Small intestine (tissue), 7 donors: ENCODE measurements around the gene WDR38. TPM values are rescaled to one million over a fixed set of nuclear protein-coding genes. Genes with fewer than 3 reads are reported as not detected.
"Not testable (repeated sequence)": the region's sequence is repeated elsewhere in the genome, so short reads cannot be mapped to it uniquely, and the experiment has no call there.

Source experiments
- DNase-seq, 2 donors: peaks; one replicate each; pipeline versions ENCODE4 v3.0.0 to v3.0.0-alpha.2; 2013
- FAIRE-seq: peaks from 2 replicates; lab custom pipeline; 2012; peaks lifted over from hg19 to GRCh38; lab: Jason Lieb, UNC
- H3K27ac ChIP-seq, 3 donors: one replicate each; pipeline ENCODE4 v1.5.1; 2013; ENCODE audit warnings: low read length in 2 of 3, mild to moderate bottlenecking in 2 of 3, control low read depth in 1 of 3, inconsistent platforms in 1 of 3, low read depth in 1 of 3, moderate library complexity in 1 of 3
- H3K27me3 ChIP-seq, 3 donors: one replicate each; pipeline ENCODE4 v1.6.1; 2013; ENCODE audit warnings: low read length in 3 of 3, inconsistent platforms in 1 of 3; ENCODE audit not compliant: control insufficient read depth in 3 of 3, insufficient read depth in 3 of 3
- H3K36me3 ChIP-seq, 3 donors: one replicate each; pipeline ENCODE4 v1.6.1; 2013; ENCODE audit warnings: low read length in 3 of 3, inconsistent platforms in 1 of 3, low read depth in 1 of 3, mild to moderate bottlenecking in 1 of 3, moderate library complexity in 1 of 3; ENCODE audit not compliant: control insufficient read depth in 3 of 3, insufficient read depth in 2 of 3
- H3K4me1 ChIP-seq, 3 donors: one replicate each; pipeline ENCODE4 v1.6.1; 2013; ENCODE audit warnings: low read length in 2 of 3, inconsistent platforms in 1 of 3, low read depth in 1 of 3, mild to moderate bottlenecking in 1 of 3, moderate library complexity in 1 of 3; ENCODE audit not compliant: control insufficient read depth in 3 of 3, insufficient read depth in 2 of 3
- H3K4me3 ChIP-seq, 3 donors: one replicate each; pipeline ENCODE4 v1.5.1; 2013; ENCODE audit warnings: low read length in 3 of 3, control low read depth in 1 of 3, inconsistent platforms in 1 of 3, low read depth in 1 of 3, mild to moderate bottlenecking in 1 of 3, moderate library complexity in 1 of 3
- H3K9me3 ChIP-seq, 2 donors: one replicate each; pipeline ENCODE4 v1.6.1; 2013; ENCODE audit warnings: low read depth in 1 of 2, low read length in 1 of 2; ENCODE audit not compliant: control insufficient read depth in 2 of 2, insufficient read depth in 1 of 2
- WGBS, 3 donors: extraction: QIAGEN DNeasy Blood & Tissue Kit; methylation state at CpG; one replicate each; pipeline ENCODE4 v1.1.7; 2013; 5-methylcytosine and 5-hydroxymethylcytosine counted together
- polyA plus RNA-seq, 4 donors: library from polyadenylated mRNA; stranded (reverse) in 3 of 4; unstranded in 1 of 4; fragments of 200-250 nt in 3 of 4; fragments of 120-200 nt in 1 of 4; gene quantifications; one replicate each; pipeline versions ENCODE4 v1.2.1 to v1.2.3, GENCODE V29; 2013
- donor health status: healthy with polysubstance abuse.
- donor health status: control.
- donor health status: control.
- donor health status: Bipolar disorder and iron deficiency.
- donor health status: healthy.

WDR38 gene
- polyA plus RNA-seq, 4 donors = not detected

- peaks cover 0 to 5% of the 10 kb centered on the region in 2 donors for H3K9me3 ChIP-seq
- 22 to 34% (median 30%) methylated on average over 2 of the region's 2 CpGs for WGBS, 3 donors
- FAIRE-seq = no peak
- DNase-seq = no peak
- H3K4me1 ChIP-seq = peaks cover 0 to 5% (median 0%) of the 10 kb centered on the region in 3 donors
- no peaks in the 10 kb centered on the region for H3K36me3 ChIP-seq
- no peaks in the 10 kb centered on the region for H3K27me3 ChIP-seq
- H3K27ac ChIP-seq = no peak overlapping the region
- no peak overlapping the region for H3K4me3 ChIP-seq
Observed at GRCh38 chr9:124828489-124829333, 24.5 kb upstream of the WDR38 start.

GRCh38 chr9:124829334-124829669, 24.0 kb upstream of the WDR38 start:
- Histone ChIP-seq H3K9me3 (peaks cover 0 to 5% of the 10 kb centered on the region in 2 donors), H3K27me3 (no peaks in the 10 kb centered on the region), H3K36me3 (no peaks in the 10 kb centered on the region), H3K4me1 (peaks cover 0 to 8% (median 0%) of the 10 kb centered on the region in 3 donors), H3K27ac (no peak overlapping the region), H3K4me3 (no peak overlapping the region)
- 31 to 44% (median 38%) methylated on average over 5 of the region's 5 CpGs for WGBS, 3 donors
- peak in 1 of 2 donors; percentile 23 for DNase-seq
- FAIRE-seq = no peak

GRCh38 chr9:124830593-124830992, 22.7 kb upstream of the WDR38 start:
- Histone ChIP-seq H3K27ac (no peak overlapping the region), H3K27me3 (no peaks in the 10 kb centered on the region), H3K4me3 (no peak overlapping the region), H3K36me3 (no peaks in the 10 kb centered on the region), H3K9me3 (peaks cover 0 to 3% of the 10 kb centered on the region in 2 donors), H3K4me1 (peaks cover 0 to 21% (median 7%) of the 10 kb centered on the region in 3 donors)
- FAIRE-seq (no peak), DNase-seq (no peak)
- 56 to 68% (median 63%) methylated on average over 4 of the region's 4 CpGs for WGBS, 3 donors

- Histone ChIP-seq H3K36me3 (no peaks in the 10 kb centered on the region), H3K9me3 (no peaks in the 10 kb centered on the region), H3K4me3 (no peak overlapping the region), H3K4me1 (peaks cover 0 to 27% (median 7%) of the 10 kb centered on the region in 3 donors), H3K27ac (peak overlapping the region in 2 of 3 donors; percentile 18 to 70), H3K27me3 (no peaks in the 10 kb centered on the region)
- 72 to 81% (median 78%) methylated on average over 9 of the region's 9 CpGs for WGBS, 3 donors
- FAIRE-seq (no peak), DNase-seq (no peak)
Observed at GRCh38 chr9:124831642-124832364, 21.5 kb upstream of the WDR38 start.

GRCh38 chr9:124834591-124834990, 18.7 kb upstream of the WDR38 start:
- WGBS, 3 donors = 16 to 46% (median 40%) methylated on average over 7 of the region's 7 CpGs
- Histone ChIP-seq H3K4me3 (no peak overlapping the region), H3K27me3 (peaks cover 0 to 2% (median 0%) of the 10 kb centered on the region in 3 donors), H3K36me3 (no peaks in the 10 kb centered on the region), H3K4me1 (peaks cover 0 to 30% (median 7%) of the 10 kb centered on the region in 3 donors), H3K27ac (peak overlapping the region; percentile 39 to 88 (median 71)), H3K9me3 (peaks cover 0 to 5% of the 10 kb centered on the region in 2 donors)
- no peak for FAIRE-seq
- peak; percentile 81 to 89 for DNase-seq

- FAIRE-seq (no peak), DNase-seq (peak; percentile 88 to 92)
- peaks cover 0 to 2% (median 0%) of the 10 kb centered on the region in 3 donors for H3K27me3 ChIP-seq
- WGBS, 3 donors = 11 to 37% (median 30%) methylated on average over 13 of the region's 13 CpGs
- no peak overlapping the region for H3K4me3 ChIP-seq
- H3K9me3 ChIP-seq = peaks cover 0 to 5% of the 10 kb centered on the region in 2 donors
- peaks cover 0 to 34% (median 7%) of the 10 kb centered on the region in 3 donors for H3K4me1 ChIP-seq
- H3K27ac ChIP-seq = peak overlapping the region; percentile 39 to 88 (median 71)
- H3K36me3 ChIP-seq = no peaks in the 10 kb centered on the region
Observed at GRCh38 chr9:124835026-124835557, 18.2 kb upstream of the WDR38 start.

GRCh38 chr9:124838132-124838531, 15.1 kb upstream of the WDR38 start:
- not testable (repeated sequence) for H3K4me3 ChIP-seq, H3K27ac ChIP-seq, H3K27me3 ChIP-seq, FAIRE-seq, H3K36me3 ChIP-seq, DNase-seq, H3K9me3 ChIP-seq
- H3K4me1 ChIP-seq = peaks cover 0 to 29% (median 7%) of the 10 kb centered on the region in 3 donors
- 64 to 71% (median 64%) methylated on average over 4 to 5 of the region's 5 CpGs for WGBS, 3 donors

- not testable (repeated sequence) for H3K9me3 ChIP-seq, H3K27me3 ChIP-seq, DNase-seq, H3K36me3 ChIP-seq, H3K27ac ChIP-seq, FAIRE-seq, H3K4me3 ChIP-seq
- WGBS, 3 donors = 61 to 73% (median 70%) methylated on average over 29 to 50 of the region's 52 CpGs
- peaks cover 0 to 29% (median 7%) of the 10 kb centered on the region in 3 donors for H3K4me1 ChIP-seq
Observed at GRCh38 chr9:124838567-124839275, 14.5 kb upstream of the WDR38 start.
